HG03565 (cell line): ENCODE results near the gene TRNAU1AP.

Source experiments
- ATAC-seq: cut with Tn5 transposase; IDR thresholded peaks from one replicate; pipeline ENCODE4 v1.9.1; 2021; ENCODE audit warnings: mild to moderate bottlenecking, moderate library complexity; ENCODE audit not compliant: unreplicated experiment

TRNAU1AP gene

DNA sequence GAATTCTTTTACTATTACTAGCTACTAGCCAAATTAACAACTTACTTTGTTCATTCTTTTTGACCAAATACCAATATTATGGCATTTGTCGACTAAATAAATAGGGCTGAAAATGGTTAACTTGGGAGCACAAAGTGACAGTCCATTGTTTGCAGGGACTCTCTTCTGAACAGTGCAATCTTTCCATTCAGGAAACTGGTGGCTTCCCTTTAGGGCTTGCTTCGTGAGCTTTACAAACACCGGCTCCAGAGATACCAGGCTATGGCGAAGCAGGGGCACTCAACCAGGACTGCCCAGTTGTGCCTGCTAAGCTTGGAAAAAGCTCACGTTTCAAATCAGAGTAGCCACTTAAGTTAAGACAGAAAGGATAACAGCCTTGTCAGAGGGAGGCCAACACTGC lies 51.5 kb downstream of the TRNAU1AP start:
- ATAC-seq = no peak

DNA sequence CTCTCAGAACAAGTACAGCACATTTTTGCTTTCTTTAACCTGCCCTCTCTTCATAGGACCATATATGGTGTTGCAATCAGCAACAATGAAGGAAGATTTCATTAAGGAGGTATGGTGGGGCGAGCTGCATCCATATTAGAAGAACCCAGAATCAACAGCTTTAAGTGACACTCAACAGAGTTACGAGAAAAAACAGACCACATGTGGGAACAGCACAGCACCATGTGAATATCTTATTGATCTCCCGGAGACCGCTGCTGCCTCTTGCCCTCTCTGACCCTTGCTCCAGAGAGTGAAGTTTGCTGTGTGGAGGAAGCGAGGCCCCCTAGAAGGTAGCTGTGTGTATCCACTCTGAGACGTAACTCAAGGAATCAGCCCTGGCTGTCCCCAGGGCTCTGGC lies 52.1 kb downstream of the TRNAU1AP start:
- ATAC-seq = no peak

DNA sequence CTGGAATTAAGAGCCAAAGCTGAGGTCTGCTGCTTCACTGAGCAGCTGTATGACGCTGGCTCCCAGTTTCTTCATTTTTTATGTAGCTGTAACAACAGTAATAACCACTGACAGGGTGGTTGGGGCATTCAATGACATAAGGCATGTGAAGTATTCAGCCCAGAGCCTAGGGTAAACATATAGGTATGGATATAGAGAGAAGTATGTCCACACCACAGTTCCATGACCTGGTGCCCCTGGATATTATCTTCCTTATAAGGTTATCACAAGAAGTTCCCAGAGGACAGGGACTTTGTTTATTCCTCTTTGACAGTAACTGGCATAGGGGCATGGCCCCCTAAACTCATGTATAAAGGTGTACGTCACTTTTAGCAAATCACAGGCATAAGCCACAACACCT lies 53.9 kb downstream of the TRNAU1AP start:
- no peak for ATAC-seq

DNA sequence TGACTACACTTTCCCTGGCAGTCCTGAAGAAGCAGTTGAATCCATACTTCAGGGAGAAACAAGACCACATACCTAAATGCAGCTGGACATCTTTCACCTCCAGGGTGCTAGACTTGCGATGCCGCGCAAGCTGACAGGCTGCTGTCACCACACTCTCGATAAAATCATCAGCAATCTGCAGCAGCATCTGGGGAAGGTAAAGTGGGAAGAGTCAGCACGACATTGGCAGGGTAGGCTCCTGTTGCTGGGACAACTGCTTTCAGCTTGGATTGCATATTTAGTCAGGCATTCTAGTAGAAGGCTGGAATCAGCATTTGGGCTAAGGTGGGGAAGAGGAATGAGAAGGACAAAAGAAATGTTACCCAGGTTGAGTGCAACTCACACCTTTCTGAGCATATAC lies 60.3 kb downstream of the TRNAU1AP start:
- no peak for ATAC-seq
